ENCODE results near the gene MAP2K2.
"Not testable (repeated sequence)": the region's sequence is repeated elsewhere in the genome, so short reads cannot be mapped to it uniquely, and the experiment has no call there.

- TF ChIP-seq CTCF (conservative IDR thresholded peaks at IDR 0.05 in 1 of 2, IDR thresholded peaks at IDR 0.05 in 1 of 2; ENCODE audit: extremely low read depth in 1 of 2, insufficient read depth in 1 of 2, low read depth in 1 of 2, low read length in 2 of 2); EZH2 (IDR thresholded peaks at IDR 0.05; ENCODE audit: borderline replicate concordance, low read length): not testable (repeated sequence)
Measured at GRCh38 chr19:4135386-4135785, 11.5 kb upstream of the MAP2K2 start.
